GM21529 (cell line): ENCODE measurements around the gene DES.

Experiments used
- ATAC-seq: cut with Tn5 transposase; IDR thresholded peaks from one replicate; pipeline ENCODE4 v1.9.1; 2021; ENCODE audit not compliant: unreplicated experiment

DES gene

GRCh38 chr2:219438453-219438852 is 20.3 kb downstream of the DES start:
- no peak for ATAC-seq

DNA sequence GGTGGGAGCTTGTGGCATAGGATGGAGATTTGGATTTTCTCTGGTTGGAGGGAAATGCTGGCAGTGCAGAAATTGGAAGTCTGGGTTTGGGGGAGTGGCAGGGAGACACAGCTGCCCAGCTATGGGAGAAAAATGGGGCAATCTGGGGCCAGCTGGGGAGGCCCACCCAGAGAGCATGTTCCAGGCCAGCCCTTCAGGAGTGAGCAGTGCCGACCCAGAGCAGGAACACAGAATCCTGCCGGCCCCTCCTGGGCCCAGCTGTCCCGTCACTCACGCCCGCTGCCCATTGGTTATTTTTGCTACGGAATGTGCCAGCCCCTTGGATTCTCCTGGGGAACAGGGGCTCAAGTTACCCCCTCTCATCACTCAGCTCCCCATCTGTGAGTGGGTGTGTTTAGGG is 21.3 kb downstream of the DES start:
- no peak for ATAC-seq

GRCh38 chr2:219440388-219441256 is 22.4 kb downstream of the DES start:
- no peak for ATAC-seq

DNA sequence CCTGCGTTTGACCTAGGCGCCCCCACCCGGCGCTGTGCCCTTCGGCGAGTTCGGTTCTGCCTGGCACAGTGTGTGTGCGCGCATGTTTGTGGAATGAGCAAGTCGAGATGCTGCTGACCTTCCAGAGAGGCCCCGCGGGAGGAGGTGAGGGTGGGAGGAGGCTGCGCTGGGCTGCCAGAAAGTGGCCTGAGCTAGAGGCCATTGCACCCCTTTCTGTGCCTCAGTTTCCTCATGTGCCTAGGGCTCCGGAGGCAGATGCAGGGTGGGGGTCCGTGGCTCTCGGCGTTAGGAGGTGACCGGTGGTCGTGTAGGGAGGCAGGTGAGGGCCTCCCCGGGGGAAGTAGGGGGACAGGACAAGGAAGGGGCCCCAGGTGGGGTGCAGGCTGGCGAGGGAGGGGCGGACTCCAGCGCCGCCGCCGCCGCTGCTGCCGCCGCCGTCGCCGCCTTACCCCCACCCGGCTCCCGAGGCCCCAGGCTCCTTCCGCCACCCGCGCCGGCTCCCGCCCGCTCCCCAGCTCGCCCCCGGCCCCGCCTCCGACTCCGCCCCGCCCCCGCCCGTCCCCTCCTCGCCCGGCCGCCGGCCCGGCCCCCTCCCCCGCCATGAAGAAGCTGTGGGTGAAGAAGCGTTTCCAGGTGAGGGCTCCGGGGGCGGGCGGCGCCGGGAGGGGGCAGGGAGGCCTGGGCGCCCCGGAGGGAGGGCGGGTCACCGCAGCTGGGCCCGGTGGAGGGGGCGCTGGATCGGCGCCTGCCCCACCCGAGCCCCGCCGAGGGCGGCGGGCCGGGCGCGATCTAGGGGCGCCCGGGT is 23.5 kb downstream of the DES start:
- ATAC-seq = no peak

GRCh38 chr2:219442256-219443015 is 24.3 kb downstream of the DES start:
- ATAC-seq = no peak

DNA sequence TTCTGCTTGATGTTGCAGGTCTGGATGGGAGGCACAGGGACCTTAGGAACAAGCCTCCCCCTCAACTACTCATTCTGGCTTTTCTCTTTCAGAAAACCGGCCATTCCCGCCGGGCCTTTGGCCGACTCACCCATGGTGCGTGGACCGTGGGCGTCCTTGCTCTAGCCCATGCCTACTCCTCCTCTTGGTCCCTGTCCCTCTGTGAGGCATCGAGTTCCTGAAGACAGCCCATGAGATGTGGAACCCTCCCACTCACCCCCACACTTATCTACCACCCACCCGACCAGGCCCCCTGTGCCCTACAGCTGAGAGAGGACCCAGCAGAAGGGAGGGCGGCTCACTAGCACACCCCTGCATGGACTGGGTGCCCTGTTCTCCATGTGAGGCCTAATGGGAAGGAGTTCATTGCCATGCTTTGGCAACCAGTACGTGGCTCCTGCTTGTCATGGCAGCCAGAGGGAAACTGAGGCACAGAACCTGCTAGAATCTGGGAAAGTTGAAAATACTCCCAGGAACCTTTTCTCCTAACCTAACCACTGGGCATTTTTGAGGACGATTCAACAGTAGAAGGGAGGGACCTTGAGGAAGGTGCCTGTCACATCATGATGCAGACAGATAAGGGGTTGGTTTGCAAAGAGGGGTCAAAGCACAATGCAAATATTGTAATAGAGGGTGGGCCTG is 25.0 kb downstream of the DES start:
- no peak for ATAC-seq

GRCh38 chr2:219443697-219444023 is 25.5 kb downstream of the DES start:
- ATAC-seq = no peak

DNA sequence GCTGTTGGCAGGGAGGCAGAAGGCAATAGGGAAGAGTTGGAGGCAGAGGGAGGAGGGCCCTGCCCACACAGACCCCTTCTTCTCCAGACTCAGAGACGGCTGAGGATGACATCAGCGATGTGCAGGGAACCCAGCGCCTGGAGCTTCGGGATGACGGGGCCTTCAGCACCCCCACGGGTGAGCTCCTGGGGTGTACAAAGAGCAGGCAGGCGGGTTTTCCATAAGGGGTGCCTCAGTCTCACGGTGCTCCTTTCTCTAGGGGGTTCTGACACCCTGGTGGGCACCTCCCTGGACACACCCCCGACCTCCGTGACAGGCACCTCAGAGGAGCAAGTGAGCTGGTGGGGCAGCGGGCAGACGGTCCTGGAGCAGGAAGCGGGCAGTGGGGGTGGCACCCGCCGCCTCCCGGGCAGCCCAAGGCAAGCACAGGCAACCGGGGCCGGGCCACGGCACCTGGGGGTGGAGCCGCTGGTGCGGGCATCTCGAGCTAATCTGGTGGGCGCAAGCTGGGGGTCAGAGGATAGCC is 26.5 kb downstream of the DES start:
- ATAC-seq = no peak

- no peak for ATAC-seq
These were observed 27.1 kb downstream of the DES start for GRCh38 chr2:219445220-219445640.

- ATAC-seq = no peak
These were observed 27.9 kb downstream of the DES start for GRCh38 chr2:219446101-219446504.

GRCh38 chr2:219446689-219447088 is 28.5 kb downstream of the DES start:
- ATAC-seq = no peak

- no peak for ATAC-seq
These were observed 29.3 kb downstream of the DES start for GRCh38 chr2:219447242-219448098.

- ATAC-seq = no peak
These were observed 30.1 kb downstream of the DES start for GRCh38 chr2:219448099-219448775.

- no peak for ATAC-seq
These were observed 30.7 kb downstream of the DES start for GRCh38 chr2:219448776-219449341.

- ATAC-seq = no peak
These were observed 31.4 kb downstream of the DES start for GRCh38 chr2:219449609-219450008.

DNA sequence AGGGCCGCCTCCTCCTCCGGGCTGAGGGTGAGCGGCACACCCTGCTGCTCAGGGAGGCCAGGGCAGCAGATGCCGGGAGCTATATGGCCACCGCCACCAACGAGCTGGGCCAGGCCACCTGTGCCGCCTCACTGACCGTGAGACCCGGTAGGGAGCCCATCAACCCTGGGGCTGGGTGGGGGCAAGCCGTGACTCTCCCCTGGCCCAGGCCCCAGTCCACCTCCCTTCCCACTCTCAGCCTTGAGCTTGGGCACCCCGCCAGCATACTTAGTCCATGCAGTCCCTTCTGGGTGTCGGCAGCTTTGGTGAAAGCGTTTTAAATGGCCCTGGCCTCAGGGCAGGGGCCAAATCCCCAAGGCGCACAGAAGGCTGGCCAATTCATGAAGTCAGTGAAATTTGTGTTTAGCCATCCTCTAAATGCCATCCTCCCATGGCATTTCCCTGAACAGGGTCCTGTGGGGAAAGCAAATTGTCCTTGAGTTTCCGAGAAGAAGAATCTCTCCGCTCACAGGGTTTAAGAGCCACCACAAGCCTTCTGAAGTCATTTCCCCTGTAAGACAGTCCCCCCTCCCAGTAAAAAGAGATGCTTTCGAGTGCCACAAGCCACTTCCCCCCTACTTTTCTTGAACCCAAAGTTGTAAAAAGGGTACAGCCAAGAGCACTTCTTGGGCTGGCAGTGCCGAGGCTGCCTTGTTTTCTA is 33.6 kb downstream of the DES start:
- no peak for ATAC-seq

- ATAC-seq = no peak
These were observed 34.5 kb downstream of the DES start for GRCh38 chr2:219452361-219453317.
